HG03565 (cell line): ENCODE measurements around the gene IL3.

Experiments used
- ATAC-seq: cut with Tn5 transposase; IDR thresholded peaks from one replicate; pipeline ENCODE4 v1.9.1; 2021; ENCODE audit warnings: mild to moderate bottlenecking, moderate library complexity; ENCODE audit not compliant: unreplicated experiment

IL3 gene

GRCh38 chr5:132025403-132025971, 35.0 kb upstream of the IL3 start:
- no peak for ATAC-seq

GRCh38 chr5:132026516-132027008, 33.9 kb upstream of the IL3 start:
- ATAC-seq: no peak

DNA sequence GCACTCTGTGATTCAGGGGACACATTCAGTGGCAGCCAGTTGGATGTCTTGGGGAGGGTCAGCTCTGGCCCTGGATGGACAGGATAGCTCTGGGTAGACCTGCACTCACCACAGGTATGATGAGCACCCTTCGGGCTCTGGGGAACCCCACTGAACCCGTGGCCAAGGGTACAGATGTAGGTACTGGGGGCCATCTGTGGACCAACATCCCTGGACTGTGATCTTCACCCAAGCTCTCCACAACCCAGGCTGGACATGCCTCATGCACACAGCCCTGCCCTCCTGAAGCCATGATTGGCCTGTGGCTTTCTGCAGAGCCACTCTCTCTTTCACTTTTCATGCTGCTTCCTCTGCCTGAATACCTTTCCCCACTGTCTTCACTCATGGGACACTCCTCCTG, 33.4 kb upstream of the IL3 start:
- ATAC-seq: no peak

DNA sequence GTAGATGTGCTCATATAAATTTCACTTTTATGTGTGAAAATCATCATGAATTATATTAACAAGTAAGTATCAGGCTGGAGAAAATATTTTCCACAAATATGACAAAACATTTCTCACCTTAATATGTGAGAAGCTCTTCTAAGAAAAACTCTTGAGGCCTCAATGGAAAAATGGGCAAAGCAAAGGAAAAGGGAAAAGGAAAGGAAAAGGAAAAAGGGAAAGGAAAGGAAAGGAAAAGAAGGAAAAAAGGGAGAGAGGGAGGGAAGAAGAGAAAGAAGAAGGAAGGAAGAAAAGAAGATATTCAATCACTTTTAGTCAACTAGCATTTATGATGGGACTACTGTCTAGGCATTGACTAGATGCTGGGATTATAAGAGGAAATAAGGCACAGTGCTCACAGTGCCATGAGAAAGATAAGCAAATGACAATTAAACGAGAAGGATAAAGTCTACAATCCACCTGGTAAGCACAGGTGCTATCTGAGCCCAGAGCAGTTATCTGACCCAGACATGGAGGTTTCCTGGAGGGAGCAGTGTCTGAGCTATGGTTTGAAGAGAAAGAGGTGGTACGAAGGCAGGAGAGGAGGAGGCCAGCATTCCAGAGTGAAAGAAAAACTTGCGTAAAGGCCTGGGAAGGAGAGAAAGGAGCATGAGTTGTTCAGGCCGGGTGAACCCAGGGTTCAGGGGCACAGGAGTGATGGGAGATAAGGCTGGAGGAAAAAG, 30.7 kb upstream of the IL3 start:
- no peak for ATAC-seq

- no peak for ATAC-seq
Measured at GRCh38 chr5:132030610-132031009, 29.8 kb upstream of the IL3 start.

DNA sequence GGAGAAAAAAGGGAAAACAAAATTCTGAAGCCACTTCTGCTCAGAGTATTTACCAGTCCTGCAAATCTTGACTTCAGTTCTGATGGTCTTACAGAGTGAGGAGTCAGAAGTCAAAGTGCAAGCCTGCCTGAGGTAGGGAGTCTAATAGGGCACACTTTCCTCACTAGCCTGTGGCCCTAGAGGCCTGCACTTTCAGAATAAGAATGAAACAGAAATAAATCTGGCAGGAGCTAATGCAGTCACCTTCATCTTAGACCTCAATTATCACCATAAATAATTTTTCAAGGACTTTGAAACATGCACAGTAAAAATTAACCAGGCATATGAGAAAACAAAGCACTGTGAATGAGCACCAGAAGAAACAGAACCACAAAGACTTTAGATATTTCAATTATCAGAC, 28.3 kb upstream of the IL3 start:
- ATAC-seq: no peak

DNA sequence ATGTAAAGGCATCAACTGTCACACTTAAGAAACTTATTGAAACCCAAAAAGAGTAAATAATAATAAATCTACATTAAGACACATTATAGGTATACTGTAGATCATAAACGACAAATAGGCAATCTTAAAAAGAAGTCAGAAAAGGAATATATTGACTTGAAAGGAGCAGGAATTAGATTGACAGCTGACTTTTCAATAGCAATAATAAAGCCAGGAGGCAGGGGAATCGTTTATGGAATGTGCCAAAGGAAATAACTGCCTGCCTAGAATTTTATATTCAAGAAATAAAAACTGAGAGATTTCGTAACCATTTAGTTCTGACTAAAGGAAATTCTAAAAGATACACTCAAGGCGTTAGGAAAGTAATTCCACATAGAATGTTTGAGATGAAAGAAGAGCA, 27.3 kb upstream of the IL3 start:
- ATAC-seq: no peak

GRCh38 chr5:132037353-132037752, 23.1 kb upstream of the IL3 start:
- no peak for ATAC-seq

GRCh38 chr5:132044207-132044606, 16.2 kb upstream of the IL3 start:
- ATAC-seq: no peak

DNA sequence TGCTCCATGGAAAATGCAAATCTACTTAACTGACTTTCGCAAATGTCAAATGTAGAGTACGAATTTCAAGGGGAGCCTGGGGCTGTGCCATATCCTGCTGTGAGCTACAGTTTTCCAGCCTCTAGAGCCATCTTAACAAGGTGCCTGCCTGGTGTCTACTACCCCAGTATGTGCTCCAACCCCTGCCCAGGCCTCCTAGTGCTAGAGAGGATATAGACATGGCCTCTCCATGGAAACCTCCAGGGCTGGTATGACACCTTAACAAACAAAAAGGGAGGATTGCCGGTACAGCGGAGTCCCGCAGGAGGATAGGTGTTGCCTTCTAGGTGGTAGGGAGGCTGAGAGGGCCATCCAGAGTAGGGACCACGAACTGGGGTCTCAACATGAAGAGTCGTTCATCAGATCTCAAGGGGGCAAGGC, 13.6 kb upstream of the IL3 start:
- no peak for ATAC-seq

DNA sequence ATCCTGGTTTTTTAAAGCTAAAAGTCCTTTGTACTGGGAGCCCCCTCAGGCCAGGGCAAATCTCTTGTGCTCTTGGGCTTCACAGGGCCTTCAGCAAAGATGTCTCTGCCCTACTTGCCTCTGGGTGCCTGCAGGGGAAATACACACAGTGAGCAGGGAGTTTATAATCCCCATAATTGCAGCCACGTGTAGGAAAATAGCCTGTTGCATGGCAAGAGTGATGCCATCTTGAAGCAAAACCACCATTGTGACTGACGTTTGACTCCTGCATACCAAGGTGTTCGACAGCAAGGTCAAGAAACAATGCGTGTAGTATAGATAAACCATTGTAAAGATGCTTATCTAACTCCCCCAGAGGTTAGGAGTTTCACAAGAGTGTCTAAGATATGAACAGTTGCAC, 11.4 kb upstream of the IL3 start:
- no peak for ATAC-seq

DNA sequence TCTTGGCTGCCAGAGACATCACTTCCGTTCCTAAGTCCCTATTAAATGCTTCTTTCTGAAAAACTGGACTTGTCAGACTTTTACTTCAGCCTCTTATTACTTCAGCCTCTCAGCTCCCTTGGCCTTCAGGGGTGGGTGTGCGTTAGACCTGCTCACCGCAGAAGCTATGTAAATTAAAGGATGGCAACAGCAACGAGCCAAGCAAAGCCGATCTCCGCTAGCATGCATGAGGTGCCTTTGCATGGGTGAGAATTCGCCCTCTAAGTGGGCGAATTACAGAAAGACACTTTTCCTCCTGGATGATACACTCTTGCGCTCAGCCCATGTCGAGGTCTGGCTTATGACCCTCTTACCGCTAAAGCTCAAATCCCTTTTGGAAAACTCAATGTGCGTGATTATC, 10.9 kb upstream of the IL3 start:
- no peak for ATAC-seq

DNA sequence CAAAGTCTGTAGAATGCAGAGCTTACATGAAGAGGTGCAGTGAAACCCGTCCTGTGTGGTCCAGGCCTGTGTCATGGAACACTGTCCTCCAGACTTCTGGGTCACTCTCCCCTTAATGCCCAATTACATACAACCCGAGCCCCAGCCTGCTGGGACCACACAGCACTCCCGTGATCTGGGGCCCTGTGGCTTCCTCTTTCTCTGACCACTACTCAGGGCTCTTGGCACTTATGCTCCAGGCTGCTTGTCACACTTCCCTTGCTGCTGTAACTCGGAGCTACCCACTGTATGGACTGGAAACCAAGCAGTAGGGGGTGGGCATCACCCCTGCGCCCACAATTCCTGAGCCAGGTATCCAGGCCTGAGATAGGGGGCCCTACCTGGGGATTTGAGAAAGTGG, 10.3 kb upstream of the IL3 start:
- no peak for ATAC-seq

DNA sequence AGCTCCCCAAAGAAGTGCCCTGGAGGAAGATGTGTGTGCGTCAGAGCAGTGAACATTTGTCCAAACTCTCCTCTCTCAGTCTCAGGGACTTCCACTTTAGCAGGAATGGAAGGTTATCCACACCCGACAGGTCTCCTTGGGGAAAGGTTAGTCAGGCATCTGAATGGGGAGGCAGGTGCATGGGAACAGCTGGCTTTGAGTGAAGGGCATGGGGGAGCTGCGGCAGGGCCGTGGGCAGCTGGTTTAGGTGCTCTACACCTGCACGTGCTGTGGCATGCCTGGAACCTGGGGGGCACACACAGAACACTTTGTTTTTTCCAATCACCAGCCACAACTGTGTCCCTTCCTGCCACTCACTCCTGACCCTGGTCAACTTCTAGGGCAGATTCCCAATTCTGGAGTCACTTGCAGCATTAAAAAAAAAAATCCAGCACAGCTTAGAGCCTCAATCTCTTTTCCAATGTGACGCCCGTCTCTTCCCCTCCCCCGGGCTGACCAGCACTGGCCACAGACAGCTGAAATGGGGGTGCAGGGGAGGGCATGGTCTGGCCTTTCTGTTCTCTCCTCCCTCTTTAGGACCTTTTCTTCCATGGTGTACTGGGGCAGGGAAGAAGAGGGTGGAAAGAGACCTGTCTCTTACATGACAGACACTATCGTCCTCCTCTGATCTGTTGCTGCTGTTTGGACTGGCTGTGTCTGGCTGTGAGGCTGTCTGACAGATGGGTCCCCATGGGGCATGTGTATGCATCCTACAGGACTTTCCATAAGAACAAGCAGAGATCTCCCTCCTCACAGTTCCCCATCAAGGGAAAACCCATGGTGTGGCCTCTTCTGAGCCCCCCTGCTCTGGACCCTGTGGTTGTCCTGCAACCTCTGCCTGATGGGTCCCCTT, 9.5 kb upstream of the IL3 start:
- no peak for ATAC-seq

GRCh38 chr5:132052520-132052919, 7.9 kb upstream of the IL3 start:
- ATAC-seq: no peak

GRCh38 chr5:132053483-132053882, 7.0 kb upstream of the IL3 start:
- no peak for ATAC-seq

DNA sequence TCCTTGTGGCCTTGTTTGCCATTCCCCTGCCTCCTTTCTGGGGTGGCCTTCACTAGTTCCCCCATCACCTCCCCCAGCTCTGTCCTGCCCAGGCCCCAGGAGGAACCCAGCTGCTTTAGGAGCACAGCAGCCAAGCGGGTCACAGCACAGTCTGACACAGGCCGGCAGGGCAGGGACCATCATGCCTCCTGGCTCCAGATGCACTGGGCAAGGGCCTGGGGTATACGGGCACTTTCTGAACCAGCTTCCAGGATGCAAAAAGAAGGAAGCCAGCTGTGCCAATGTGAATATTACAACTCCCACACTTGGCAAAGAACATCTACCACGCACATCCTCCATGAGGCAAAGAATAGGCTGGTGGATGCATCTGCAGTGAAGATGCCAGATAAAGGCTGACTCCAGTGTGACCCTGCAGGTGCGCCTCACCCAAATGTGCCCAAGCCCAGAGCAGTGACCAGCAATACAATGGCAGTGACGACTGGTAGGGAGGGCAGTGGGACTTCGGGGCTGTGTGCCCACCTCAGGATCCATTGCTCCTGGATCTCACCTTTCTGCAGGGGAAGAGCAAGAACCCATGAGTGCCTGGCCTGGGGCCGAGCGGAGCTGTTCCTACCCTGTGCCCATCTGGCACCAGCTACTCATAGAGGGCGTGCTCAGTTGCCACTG, 6.3 kb upstream of the IL3 start:
- ATAC-seq: no peak

- no peak for ATAC-seq
Measured at GRCh38 chr5:132054697-132055440, 5.6 kb upstream of the IL3 start.

DNA sequence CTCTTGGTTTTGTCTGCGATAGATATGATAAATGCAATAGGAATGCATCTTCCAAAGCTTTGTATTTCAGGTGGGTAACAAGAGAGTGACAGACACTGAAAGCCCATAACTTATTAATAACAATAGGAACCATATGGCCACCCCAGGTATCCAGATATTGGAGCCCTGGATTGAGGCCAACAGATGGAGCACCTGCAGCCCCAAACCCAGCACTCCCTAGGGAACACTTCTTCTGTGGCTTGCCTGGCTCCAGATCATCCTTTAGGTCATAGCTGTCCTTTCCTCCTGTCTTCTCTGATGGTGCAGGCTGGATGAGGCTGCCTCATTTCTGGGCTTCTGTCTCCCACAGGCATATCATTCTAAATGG, 5.0 kb upstream of the IL3 start:
- no peak for ATAC-seq

DNA sequence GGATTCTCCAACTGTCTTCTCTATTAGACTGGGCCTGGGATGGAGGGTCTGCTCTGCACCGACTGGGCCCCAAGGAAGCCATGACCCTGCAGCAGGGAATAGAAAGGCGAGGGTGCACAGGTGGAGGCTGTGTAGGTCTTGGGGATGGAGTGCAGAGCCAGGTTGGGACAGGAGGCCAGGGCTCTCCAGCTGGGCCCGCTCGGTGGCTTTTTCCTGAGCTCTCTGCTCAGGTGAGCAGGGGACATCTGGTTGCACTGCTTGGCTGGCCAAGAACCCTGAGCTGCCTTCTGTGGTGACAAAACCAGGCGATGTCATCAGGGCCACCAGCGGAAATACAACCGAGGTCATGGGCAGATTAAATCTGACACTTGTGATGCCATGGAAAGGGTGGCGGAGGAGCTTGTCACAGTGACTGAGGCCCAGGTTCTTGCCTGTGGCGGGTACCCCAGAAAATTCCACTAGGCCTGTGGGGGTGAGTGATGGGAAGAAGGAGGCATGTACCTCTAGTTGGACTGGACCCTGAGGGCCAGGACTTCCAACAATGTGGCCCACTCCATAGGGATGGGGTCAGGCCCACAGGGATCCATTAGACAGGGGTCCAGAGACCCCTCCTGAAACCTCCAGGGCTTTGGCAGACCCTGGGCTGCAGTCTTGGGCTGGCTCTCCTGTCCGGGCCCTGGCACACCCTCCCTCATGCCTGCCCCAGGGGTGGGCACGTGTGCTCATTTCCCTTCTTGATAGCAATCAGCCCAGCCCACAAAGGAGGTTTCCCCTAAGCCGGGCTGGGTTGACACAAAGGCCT, 4.4 kb upstream of the IL3 start:
- ATAC-seq: no peak
